HL-60 (cell line): Measurements from ENCODE around the gene CBX4.

Source experiments
- DNase-seq, 2 experiments: peaks; one replicate each; pipeline ENCODE4 v3.0.0-alpha.2; 2010 to 2020; ENCODE audit warnings: low read depth in 1 of 2, low spot score in 1 of 2
- H3K27ac ChIP-seq: fragments of 250-450 bp; sonication (Bioruptor Pico); replicated peaks from 2 replicates; pipeline ENCODE4 v1.5.1; 2020; ENCODE audit warnings: mild to moderate bottlenecking, moderate library complexity
- H3K27me3 ChIP-seq: fragments of 250-450 bp; sonication (Bioruptor Pico); 2 replicates; pipeline ENCODE4 v1.5.1; 2021; ENCODE audit warnings: mild to moderate bottlenecking, moderate library complexity; ENCODE audit not compliant: insufficient read depth, poor library complexity, severe bottlenecking
- H3K4me3 ChIP-seq: replicated peaks from 2 replicates; pipeline ENCODE4 v1.5.1; 2011; ENCODE audit warnings: mild to moderate bottlenecking, control low read depth, low read length; ENCODE audit not compliant: insufficient read depth
- GABPA ChIP-seq: IDR thresholded peaks from 2 replicates; pipeline ENCODE4 v1.6.1; 2012; ENCODE audit warnings: low read depth
- POLR2AphosphoS5 ChIP-seq: IDR thresholded peaks from 2 replicates; pipeline ENCODE4 v1.6.1; 2012; ENCODE audit warnings: low read depth
- SPI1 ChIP-seq: IDR thresholded peaks from 2 replicates; pipeline ENCODE4 v1.6.1; 2012; ENCODE audit warnings: low read depth, mild to moderate bottlenecking, borderline replicate concordance
- TF ChIP-seq, protein P1 (sequence below): IDR thresholded peaks from 2 replicates; pipeline ENCODE4 v1.6.1; 2012; ENCODE audit warnings: low read depth; ENCODE audit not compliant: insufficient replicate concordance
- TF ChIP-seq, protein P2 (sequence below): IDR thresholded peaks from one replicate; pipeline ENCODE4 v1.5.1; 2011; ENCODE audit warnings: low read length, control low read depth, inconsistent platforms; ENCODE audit not compliant: insufficient read depth

Gene CBX4

DNA sequence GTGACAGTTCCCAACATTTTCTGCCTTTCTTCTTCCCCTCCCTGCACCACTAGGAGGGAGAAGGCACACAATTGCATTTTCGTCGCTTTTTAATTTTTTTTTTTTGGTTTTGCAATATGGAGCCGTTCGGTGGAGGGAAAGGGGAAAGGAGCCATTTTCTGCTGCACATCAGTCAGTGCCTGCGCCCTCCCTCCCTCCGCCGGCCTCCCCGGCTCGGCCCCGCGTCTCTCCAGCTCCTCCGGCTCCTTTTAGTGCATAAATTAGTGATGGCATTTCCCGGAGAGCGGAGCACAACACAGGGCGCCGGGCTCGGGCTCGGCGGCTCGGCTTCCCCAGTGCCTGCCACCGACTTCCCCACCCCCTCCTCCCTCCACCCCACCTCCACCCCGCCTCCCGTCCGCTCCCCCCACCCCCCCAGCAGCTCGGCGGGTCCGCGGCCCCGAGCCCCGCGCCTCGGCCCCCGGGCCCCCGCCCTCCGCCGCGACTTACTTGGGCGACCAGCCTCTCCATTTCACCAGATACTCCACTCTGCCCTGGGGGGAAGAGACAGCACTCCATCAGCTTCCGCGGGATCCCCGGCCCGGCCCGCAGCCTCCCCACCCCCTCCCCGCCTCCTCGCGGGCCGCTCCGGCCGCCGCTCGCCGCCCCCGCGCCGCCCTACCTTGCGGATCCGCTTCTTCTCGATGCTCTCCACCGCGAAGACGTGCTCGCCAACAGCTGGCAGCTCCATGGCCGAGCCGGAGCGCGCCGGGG is 542 bp downstream of the CBX4 start:
- TF ChIP-seq POLR2AphosphoS5 (peak; percentile 9; the same call in 1 of the 2 replicates), GABPA (no peak)
- Histone ChIP-seq H3K27me3 (peaks cover 34% of the 10 kb centered on the region), H3K27ac (peak overlapping the region; percentile 96), H3K4me3 (peak overlapping the region; percentile 78)
- DNase-seq, result peak; percentile 55 to 62

DNA sequence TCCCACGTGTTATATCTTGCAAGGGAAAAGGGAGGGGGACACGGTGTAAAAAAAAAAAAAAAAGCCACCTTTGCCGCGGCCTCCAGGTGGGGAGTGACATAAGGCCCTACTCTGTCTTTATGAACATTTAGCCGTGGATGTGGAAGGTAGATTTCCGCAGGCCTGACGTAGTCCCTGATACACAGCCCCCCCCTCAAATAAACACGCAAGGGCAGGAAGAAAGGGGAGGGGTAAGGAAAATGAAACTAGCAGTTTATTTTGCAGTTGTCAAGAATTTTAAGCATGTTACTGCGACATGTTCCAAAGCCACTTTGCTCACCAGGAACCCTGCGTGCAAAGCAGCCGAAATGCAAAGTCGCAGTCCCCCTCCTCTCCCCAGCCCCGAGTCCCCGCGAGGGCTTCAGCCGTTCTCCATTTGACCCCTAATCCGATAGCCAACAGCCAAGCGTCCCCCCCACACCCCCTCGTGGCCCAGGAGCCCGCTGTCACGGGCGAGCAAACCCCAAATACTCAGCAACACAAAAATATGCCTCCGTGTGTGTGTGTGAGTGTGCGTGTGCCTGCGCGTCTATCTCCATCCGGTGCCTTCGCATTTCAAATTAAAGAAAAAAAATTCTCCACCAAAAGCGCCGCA is 1.2 kb downstream of the CBX4 start:
- TF ChIP-seq POLR2AphosphoS5, result no peak
- H3K27ac ChIP-seq, result peak overlapping the region; percentile 96
- DNase-seq, result peak in 1 of 2 experiments; percentile 35
- H3K27me3 ChIP-seq, result peaks cover 29% of the 10 kb centered on the region
- peak overlapping the region; percentile 78 for H3K4me3 ChIP-seq

DNA sequence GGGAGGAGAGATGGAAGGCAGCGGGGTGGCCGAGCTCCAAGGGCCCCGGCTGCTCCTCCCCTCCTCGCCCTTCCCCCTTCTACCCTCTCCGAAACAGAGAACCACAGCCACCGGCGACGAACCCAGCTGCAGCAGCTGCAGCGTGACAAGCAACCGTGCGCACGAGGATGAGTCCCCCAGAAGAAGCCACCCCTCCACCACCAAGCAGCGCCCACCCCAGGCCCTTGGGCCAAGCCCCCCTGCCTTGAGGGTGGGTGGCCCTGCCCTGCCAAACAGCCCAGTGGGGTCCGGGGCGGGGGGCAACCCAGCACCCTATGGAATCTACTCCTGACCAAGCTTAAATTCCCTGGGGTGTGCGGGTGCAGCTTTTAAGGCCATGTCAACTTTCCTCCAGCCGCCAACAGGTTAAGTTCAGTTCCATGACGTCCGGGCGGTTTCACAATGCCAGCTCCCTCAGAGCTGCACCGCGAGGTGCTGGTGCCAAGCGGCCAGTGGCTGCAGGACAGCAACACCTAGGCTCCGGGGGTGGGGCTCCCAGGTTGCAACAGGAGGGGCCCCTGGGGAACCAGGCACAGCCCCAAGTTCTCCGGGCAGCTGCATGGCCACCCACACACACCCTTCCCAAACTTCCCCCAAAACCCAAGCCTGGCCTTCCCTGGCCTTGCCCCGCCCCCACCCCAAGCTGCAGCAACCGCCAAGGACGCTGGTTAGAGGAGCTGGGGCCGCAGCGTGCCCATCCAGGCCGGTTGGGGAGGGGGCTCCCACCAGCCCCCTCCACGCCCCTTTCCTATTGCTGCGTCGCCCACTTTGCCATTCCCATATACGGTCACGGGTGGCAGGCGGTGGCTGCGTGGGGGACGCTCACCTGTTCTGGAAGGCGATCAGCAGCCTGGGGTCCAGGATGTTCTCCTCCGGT is 2.0 kb downstream of the CBX4 start:
- TF ChIP-seq POLR2AphosphoS5, result peak; percentile 55
- TF ChIP-seq, protein P1, sequence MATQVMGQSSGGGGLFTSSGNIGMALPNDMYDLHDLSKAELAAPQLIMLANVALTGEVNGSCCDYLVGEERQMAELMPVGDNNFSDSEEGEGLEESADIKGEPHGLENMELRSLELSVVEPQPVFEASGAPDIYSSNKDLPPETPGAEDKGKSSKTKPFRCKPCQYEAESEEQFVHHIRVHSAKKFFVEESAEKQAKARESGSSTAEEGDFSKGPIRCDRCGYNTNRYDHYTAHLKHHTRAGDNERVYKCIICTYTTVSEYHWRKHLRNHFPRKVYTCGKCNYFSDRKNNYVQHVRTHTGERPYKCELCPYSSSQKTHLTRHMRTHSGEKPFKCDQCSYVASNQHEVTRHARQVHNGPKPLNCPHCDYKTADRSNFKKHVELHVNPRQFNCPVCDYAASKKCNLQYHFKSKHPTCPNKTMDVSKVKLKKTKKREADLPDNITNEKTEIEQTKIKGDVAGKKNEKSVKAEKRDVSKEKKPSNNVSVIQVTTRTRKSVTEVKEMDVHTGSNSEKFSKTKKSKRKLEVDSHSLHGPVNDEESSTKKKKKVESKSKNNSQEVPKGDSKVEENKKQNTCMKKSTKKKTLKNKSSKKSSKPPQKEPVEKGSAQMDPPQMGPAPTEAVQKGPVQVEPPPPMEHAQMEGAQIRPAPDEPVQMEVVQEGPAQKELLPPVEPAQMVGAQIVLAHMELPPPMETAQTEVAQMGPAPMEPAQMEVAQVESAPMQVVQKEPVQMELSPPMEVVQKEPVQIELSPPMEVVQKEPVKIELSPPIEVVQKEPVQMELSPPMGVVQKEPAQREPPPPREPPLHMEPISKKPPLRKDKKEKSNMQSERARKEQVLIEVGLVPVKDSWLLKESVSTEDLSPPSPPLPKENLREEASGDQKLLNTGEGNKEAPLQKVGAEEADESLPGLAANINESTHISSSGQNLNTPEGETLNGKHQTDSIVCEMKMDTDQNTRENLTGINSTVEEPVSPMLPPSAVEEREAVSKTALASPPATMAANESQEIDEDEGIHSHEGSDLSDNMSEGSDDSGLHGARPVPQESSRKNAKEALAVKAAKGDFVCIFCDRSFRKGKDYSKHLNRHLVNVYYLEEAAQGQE, result no peak
- TF ChIP-seq SPI1, result peak; percentile 17; the same call in 1 of the 2 replicates
- TF ChIP-seq, protein P2, sequence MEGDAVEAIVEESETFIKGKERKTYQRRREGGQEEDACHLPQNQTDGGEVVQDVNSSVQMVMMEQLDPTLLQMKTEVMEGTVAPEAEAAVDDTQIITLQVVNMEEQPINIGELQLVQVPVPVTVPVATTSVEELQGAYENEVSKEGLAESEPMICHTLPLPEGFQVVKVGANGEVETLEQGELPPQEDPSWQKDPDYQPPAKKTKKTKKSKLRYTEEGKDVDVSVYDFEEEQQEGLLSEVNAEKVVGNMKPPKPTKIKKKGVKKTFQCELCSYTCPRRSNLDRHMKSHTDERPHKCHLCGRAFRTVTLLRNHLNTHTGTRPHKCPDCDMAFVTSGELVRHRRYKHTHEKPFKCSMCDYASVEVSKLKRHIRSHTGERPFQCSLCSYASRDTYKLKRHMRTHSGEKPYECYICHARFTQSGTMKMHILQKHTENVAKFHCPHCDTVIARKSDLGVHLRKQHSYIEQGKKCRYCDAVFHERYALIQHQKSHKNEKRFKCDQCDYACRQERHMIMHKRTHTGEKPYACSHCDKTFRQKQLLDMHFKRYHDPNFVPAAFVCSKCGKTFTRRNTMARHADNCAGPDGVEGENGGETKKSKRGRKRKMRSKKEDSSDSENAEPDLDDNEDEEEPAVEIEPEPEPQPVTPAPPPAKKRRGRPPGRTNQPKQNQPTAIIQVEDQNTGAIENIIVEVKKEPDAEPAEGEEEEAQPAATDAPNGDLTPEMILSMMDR, result no peak
- no peak for TF ChIP-seq GABPA
- DNase-seq, result peak; percentile 93 to 95
- H3K27me3 ChIP-seq, result peaks cover 21% of the 10 kb centered on the region
- peak overlapping the region; percentile 78 for H3K4me3 ChIP-seq
- H3K27ac ChIP-seq, result peak overlapping the region; percentile 96

DNA sequence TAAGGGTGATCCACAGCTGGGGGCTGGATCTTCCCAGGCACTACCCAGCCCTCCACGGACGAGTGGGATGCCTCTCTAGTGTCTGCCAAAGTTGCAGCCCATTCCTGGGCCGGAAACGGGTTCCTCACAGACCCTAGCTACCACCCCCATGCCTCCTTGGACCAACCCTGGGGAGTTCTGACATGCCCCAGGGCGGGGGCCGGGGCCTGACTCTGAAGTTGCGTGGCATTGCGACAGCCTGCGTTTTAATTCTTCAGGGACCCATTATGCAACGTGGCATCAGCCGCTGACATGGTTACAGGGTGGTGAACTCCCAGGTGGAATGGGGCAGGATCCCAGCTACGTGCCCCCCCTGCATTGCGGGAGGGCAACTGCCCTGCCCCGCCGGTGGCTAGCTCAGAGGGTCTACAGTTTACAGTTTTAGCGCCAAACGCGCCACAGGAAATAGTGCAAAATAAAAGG is 2.7 kb downstream of the CBX4 start:
- DNase-seq, result peak; percentile 77 to 92
- H3K27ac ChIP-seq, result peak overlapping the region; percentile 96
- H3K4me3 ChIP-seq, result peak overlapping the region; percentile 78
- TF ChIP-seq, protein P1, result no peak
- peak; percentile 69; the same call in 1 of the 2 replicates for TF ChIP-seq POLR2AphosphoS5
- peaks cover 14% of the 10 kb centered on the region for H3K27me3 ChIP-seq
